Karpas-422 (cell line): ENCODE data around the gene ATRAID. TPM values are rescaled to one million over a fixed set of nuclear protein-coding genes. Genes with fewer than 3 reads are reported as not detected.
"Not testable (repeated sequence)": the region's sequence is repeated elsewhere in the genome, so short reads cannot be mapped to it uniquely, and the experiment has no call there.

Experiments
- DNase-seq: peaks from one replicate; pipeline ENCODE4 v3.0.0-alpha.2; 2015
- H2AFZ ChIP-seq: fragments of 200-600 bp; sonication (generic); 2 replicates; pipeline ENCODE4 v1.6.1; 2014; ENCODE audit warnings: antibody characterized with exemption, low read length, mixed read lengths
- H3K27ac ChIP-seq: fragments of 200-600 bp; sonication (generic); 2 replicates; pipeline ENCODE4 v1.5.1; 2014; ENCODE audit warnings: mild to moderate bottlenecking, low read length, moderate library complexity
- H3K27me3 ChIP-seq: fragments of 200-600 bp; sonication (generic); 2 replicates; pipeline ENCODE4 v1.6.1; 2014; ENCODE audit warnings: low read length, mixed read lengths
- H3K36me3 ChIP-seq: fragments of 200-600 bp; sonication (generic); 2 replicates; pipeline ENCODE4 v1.6.1; 2014; ENCODE audit warnings: low read length, mixed read lengths; ENCODE audit not compliant: insufficient read depth
- H3K4me1 ChIP-seq: fragments of 200-600 bp; sonication (generic); 2 replicates; pipeline ENCODE4 v1.6.1; 2014; ENCODE audit warnings: mild to moderate bottlenecking, low read length, mixed read lengths
- H3K4me2 ChIP-seq: fragments of 200-600 bp; sonication (generic); 2 replicates; pipeline ENCODE4 v1.6.1; 2014; ENCODE audit warnings: low read length, low read depth, mild to moderate bottlenecking; ENCODE audit not compliant: poor library complexity, severe bottlenecking
- H3K4me3 ChIP-seq: fragments of 200-600 bp; sonication (generic); 2 replicates; pipeline ENCODE4 v1.5.1; 2014; ENCODE audit warnings: mild to moderate bottlenecking, antibody characterized with exemption, low read length, mixed read lengths
- H3K79me2 ChIP-seq: fragments of 200-600 bp; sonication (generic); 2 replicates; pipeline ENCODE4 v1.6.1; 2014; ENCODE audit warnings: mild to moderate bottlenecking, low read length, mixed read lengths
- H3K9ac ChIP-seq: fragments of 200-600 bp; sonication (generic); 2 replicates; pipeline ENCODE4 v1.6.0; 2014; ENCODE audit warnings: low read length
- H3K9me2 ChIP-seq: fragments of 200-600 bp; sonication (generic), shearing (Covaris generic); replicated peaks from 2 replicates; pipeline ENCODE4 v1.6.0; 2014; ENCODE audit warnings: mild to moderate bottlenecking, low read length, moderate library complexity; ENCODE audit not compliant: insufficient read depth
- H3K9me3 ChIP-seq: fragments of 300-700, 200-600 bp; sonication (generic); 2 replicates; pipeline ENCODE4 v1.6.1; 2014; ENCODE audit warnings: low read length, mixed read lengths
- H4K20me1 ChIP-seq: fragments of 200-600 bp; sonication (generic); 2 replicates; pipeline ENCODE4 v1.6.1; 2014; ENCODE audit warnings: mild to moderate bottlenecking, antibody characterized with exemption, low read length, low read depth; ENCODE audit not compliant: insufficient read depth
- total RNA-seq: library from RNA; depleted of rRNA; stranded (reverse); fragments of >200 nt; shearing (Covaris generic); gene quantifications from 2 replicates; pipeline ENCODE4 v1.2.3, GENCODE V29; 2014; ENCODE audit warnings: low replicate concordance

ATRAID gene
- total RNA-seq, 1 experiment from 2014 or later, result 167 TPM

- H2AFZ ChIP-seq, result no peak overlapping the region
- no peaks in the 10 kb centered on the region for H3K36me3 ChIP-seq
- no peak for DNase-seq
- H3K9me2 ChIP-seq, result no peaks in the 10 kb centered on the region
- no peaks in the 10 kb centered on the region; the same call in 1 of the 2 replicates for H3K27me3 ChIP-seq
- H3K4me3 ChIP-seq, result no peak overlapping the region
- H4K20me1 ChIP-seq, result no peaks in the 10 kb centered on the region
- peaks cover 33% of the 10 kb centered on the region for H3K4me1 ChIP-seq
- H3K9me3 ChIP-seq, result no peaks in the 10 kb centered on the region
- H3K79me2 ChIP-seq, result no peaks in the 10 kb centered on the region
- H3K27ac ChIP-seq, result no peak overlapping the region
- no peak overlapping the region for H3K4me2 ChIP-seq
- H3K9ac ChIP-seq, result no peak overlapping the region
Measured at GRCh38 chr2:27186613-27187345, 25.1 kb upstream of the ATRAID start.

- no peaks in the 10 kb centered on the region for H3K9me3 ChIP-seq
- DNase-seq, result no peak
Measured at GRCh38 chr2:27189989-27190388, 21.9 kb upstream of the ATRAID start.

GRCh38 chr2:27191070-27191829 is 20.6 kb upstream of the ATRAID start:
- H3K9ac ChIP-seq, result peak overlapping the region; percentile 14; the same call in 1 of the 2 replicates
- no peaks in the 10 kb centered on the region for H3K9me3 ChIP-seq
- H3K4me2 ChIP-seq, result peak overlapping the region; percentile 53
- peak; percentile 94 for DNase-seq
- no peak overlapping the region for H3K27ac ChIP-seq
- H2AFZ ChIP-seq, result peak overlapping the region; percentile 46
- no peaks in the 10 kb centered on the region for H3K36me3 ChIP-seq
- peaks cover 40% of the 10 kb centered on the region for H3K4me1 ChIP-seq
- H3K79me2 ChIP-seq, result no peaks in the 10 kb centered on the region
- no peaks in the 10 kb centered on the region for H3K27me3 ChIP-seq
- no peak overlapping the region for H3K4me3 ChIP-seq
- no peaks in the 10 kb centered on the region for H3K9me2 ChIP-seq
- no peaks in the 10 kb centered on the region for H4K20me1 ChIP-seq

More at GRCh38 chr2:27189989-27190388, 21.9 kb upstream of the ATRAID start:
- Histone ChIP-seq H3K4me1 (peaks cover 50% of the 10 kb centered on the region), H3K9ac (no peak overlapping the region), H3K4me2 (no peak overlapping the region), H2AFZ (no peak overlapping the region), H3K9me2 (no peaks in the 10 kb centered on the region), H3K27me3 (no peaks in the 10 kb centered on the region), H3K27ac (no peak overlapping the region), H3K79me2 (no peaks in the 10 kb centered on the region), H3K4me3 (no peak overlapping the region), H4K20me1 (no peaks in the 10 kb centered on the region), H3K36me3 (no peaks in the 10 kb centered on the region)

- Histone ChIP-seq H3K9ac (no peak overlapping the region), H3K4me2 (peak overlapping the region; percentile 55), H3K9me2 (no peaks in the 10 kb centered on the region), H3K4me3 (no peak overlapping the region), H3K9me3 (no peaks in the 10 kb centered on the region), H4K20me1 (no peaks in the 10 kb centered on the region), H3K4me1 (peaks cover 53% of the 10 kb centered on the region), H2AFZ (no peak overlapping the region), H3K79me2 (no peaks in the 10 kb centered on the region), H3K27ac (peak overlapping the region; percentile 85), H3K36me3 (no peaks in the 10 kb centered on the region), H3K27me3 (no peaks in the 10 kb centered on the region)
- DNase-seq, result no peak
Measured at GRCh38 chr2:27194538-27195354, 17.1 kb upstream of the ATRAID start.

GRCh38 chr2:27195799-27196198 is 16.0 kb upstream of the ATRAID start:
- H3K4me2 ChIP-seq, H3K9ac ChIP-seq, H3K79me2 ChIP-seq, DNase-seq, H3K9me2 ChIP-seq, H3K27me3 ChIP-seq, H3K4me3 ChIP-seq, H3K9me3 ChIP-seq, H4K20me1 ChIP-seq, H2AFZ ChIP-seq, H3K36me3 ChIP-seq: not testable (repeated sequence)
- H3K4me1 ChIP-seq, result peaks cover 52% of the 10 kb centered on the region
- H3K27ac ChIP-seq, result peak overlapping the region; percentile 76

- not testable (repeated sequence) for H3K9ac ChIP-seq, H3K79me2 ChIP-seq, H2AFZ ChIP-seq, H4K20me1 ChIP-seq, H3K4me2 ChIP-seq, H3K27me3 ChIP-seq, H3K4me3 ChIP-seq, DNase-seq, H3K9me3 ChIP-seq, H3K9me2 ChIP-seq, H3K36me3 ChIP-seq
- Histone ChIP-seq H3K27ac (peak overlapping the region; percentile 76; the same call in 1 of the 2 replicates), H3K4me1 (peaks cover 34% of the 10 kb centered on the region)
Measured at GRCh38 chr2:27198068-27198467, 13.8 kb upstream of the ATRAID start.

GRCh38 chr2:27198627-27199026 is 13.2 kb upstream of the ATRAID start:
- Histone ChIP-seq H3K9me3 (no peaks in the 10 kb centered on the region), H3K4me1 (peaks cover 29% of the 10 kb centered on the region), H3K27me3 (no peaks in the 10 kb centered on the region), H3K4me2 (no peak overlapping the region), H3K4me3 (no peak overlapping the region), H3K36me3 (0 out of 2 replicates have a peak, but pooled peaks cover 5% of the 10 kb centered on the region), H4K20me1 (no peaks in the 10 kb centered on the region), H2AFZ (no peak overlapping the region), H3K79me2 (no peaks in the 10 kb centered on the region), H3K27ac (no peak overlapping the region), H3K9ac (no peak overlapping the region), H3K9me2 (no peaks in the 10 kb centered on the region)
- no peak for DNase-seq

GRCh38 chr2:27199241-27199640 is 12.6 kb upstream of the ATRAID start:
- H3K27me3 ChIP-seq, result no peaks in the 10 kb centered on the region
- H3K36me3 ChIP-seq, result 0 out of 2 replicates have a peak, but pooled peaks cover 5% of the 10 kb centered on the region
- no peak overlapping the region for H3K9ac ChIP-seq
- no peak overlapping the region for H3K4me3 ChIP-seq
- H2AFZ ChIP-seq, result no peak overlapping the region
- H3K4me1 ChIP-seq, result peaks cover 23% of the 10 kb centered on the region
- no peaks in the 10 kb centered on the region for H4K20me1 ChIP-seq
- H3K27ac ChIP-seq, result no peak overlapping the region
- no peak overlapping the region for H3K4me2 ChIP-seq
- no peaks in the 10 kb centered on the region for H3K9me2 ChIP-seq
- no peak for DNase-seq
- no peaks in the 10 kb centered on the region for H3K79me2 ChIP-seq
- no peaks in the 10 kb centered on the region for H3K9me3 ChIP-seq
